ENCODE results near the gene LAGE3. TPM values are rescaled to one million over a fixed set of nuclear protein-coding genes. Genes with fewer than 3 reads are reported as not detected.

LAGE3 gene
- total and polyA plus RNA-seq, 2 of the 13 experiments (the other 11 are each of a cell fraction or from before 2014, with no cell fraction given), result 7.6 to 12.7 TPM

- Histone ChIP-seq H3K9me3 (ENCODE audit: low read length) (no peaks in the 10 kb centered on the region), H2AFZ (ENCODE audit: low read length) (no peak overlapping the region), H4K20me1 (ENCODE audit: insufficient read depth, low read length) (no peaks in the 10 kb centered on the region), H3K36me3 (replicated peaks in 1 of 2; ENCODE audit: control insufficient read depth in 1 of 2, insufficient read depth in 2 of 2, low read length in 2 of 2) (peaks cover 0 to 2% of the 10 kb centered on the region in 2 experiments; a peak in 2 of 5 replicates), H3K79me2 (ENCODE audit: insufficient read depth, low read length) (peaks cover 2% of the 10 kb centered on the region), H3K4me1 (ENCODE audit: insufficient read depth, low read length) (peaks cover 11% of the 10 kb centered on the region), H3K27ac (ENCODE audit: extremely low read length, insufficient read depth, low read length) (no peak overlapping the region), H3K27me3 (ENCODE audit: control insufficient read depth in 1 of 2, insufficient read depth in 2 of 2, low read length in 2 of 2) (no peaks in the 10 kb centered on the region), H3K9ac (ENCODE audit: insufficient read depth, low read depth, low read length) (peak overlapping the region; percentile 78), H3K4me3 (replicated peaks in 1 of 3; ENCODE audit: insufficient read depth in 1 of 3, low read depth in 2 of 3, low read length in 3 of 3) (peak overlapping the region; percentile 40 to 75 (median 65)), H3K4me2 (ENCODE audit: low read depth, low read length) (peak overlapping the region; percentile 71)
- FAIRE-seq, result no peak
- in situ Hi-C loops (cut with HindIII; ENCODE audit: extremely low pct_ligation_motif_present, low pct_unique_long_range_greater_than_20kb) (no loop called here), intact Hi-C loops (cut with micrococcal nuclease; ENCODE audit: unreplicated experiment) (no loop called here)
- ChIA-PET POLR2A (interaction anchor here (1.3 to 1.6 kb wide), 3 partner anchors 17 to 82 kb away, joined by 3 to 6 read pairs (median 4); partner anchors contain the start of genes ATP6AP1 and SLC10A3), CTCF (ENCODE audit: low intra/inter-chr PET ratio, low total read pairs) (no interaction called here)
- TF ChIP-seq ZNF383 (CRISPR knock-in tag; IDR thresholded peaks at IDR 0.05; ENCODE audit: borderline replicate concordance) (no peak), BCL6 (CRISPR knock-in tag; IDR thresholded peaks at IDR 0.05) (no peak), ZC3H13 (CRISPR knock-in tag; IDR thresholded peaks at IDR 0.05) (0 out of 2 replicates have a peak, but pooled peaks have one; percentile 45)
- ATAC-seq, result peak; percentile 24
- no peak for DNase-seq (ENCODE audit: low spot score)
- BruUV-seq (replicated peaks), result no TSS peak
- WGBS (ENCODE audit: low lambda C conversion rate), result 0% methylated on average over 1 of the region's 13 CpGs
These were observed 34.3 kb downstream of the LAGE3 start for GRCh38 chrX:154444755-154445246.

- peaks cover 11% of the 10 kb centered on the region for H3K4me1 ChIP-seq (ENCODE audit: insufficient read depth, low read length)
- BruUV-seq (replicated peaks), result no TSS peak
- ATAC-seq (peak; percentile 84), DNase-seq (ENCODE audit: low spot score) (no peak), FAIRE-seq (no peak)
- CTCF ChIA-PET (ENCODE audit: low intra/inter-chr PET ratio, low total read pairs), result no interaction called here
- H3K79me2 ChIP-seq (ENCODE audit: insufficient read depth, low read length), result peaks cover 2% of the 10 kb centered on the region
- H3K9me3 ChIP-seq (ENCODE audit: low read length), result no peaks in the 10 kb centered on the region
- H3K9ac ChIP-seq (ENCODE audit: insufficient read depth, low read depth, low read length), result peak within 1 kb of the TSS; percentile 78
- H3K4me3 ChIP-seq (replicated peaks in 1 of 3; ENCODE audit: insufficient read depth in 1 of 3, low read depth in 2 of 3, low read length in 3 of 3), result peak within 1 kb of the TSS; percentile 40 to 75 (median 65)
- peak within 1 kb of the TSS; percentile 71 for H3K4me2 ChIP-seq (ENCODE audit: low read depth, low read length)
- WGBS (ENCODE audit: low lambda C conversion rate), result no CpG with 5 or more reads among the region's 94 CpGs
- no peak within 1 kb of the TSS for H3K27ac ChIP-seq (ENCODE audit: extremely low read length, insufficient read depth, low read length)
- in situ Hi-C loops (cut with HindIII; ENCODE audit: extremely low pct_ligation_motif_present, low pct_unique_long_range_greater_than_20kb) (no loop called here), intact Hi-C loops (cut with micrococcal nuclease; ENCODE audit: unreplicated experiment) (no loop called here)
- POLR2A ChIA-PET, result interaction anchor here (0.6 to 1.6 kb wide), 3 partner anchors 16 to 80 kb away, joined by 4 to 6 read pairs (median 4); partner anchors contain the start of genes ATP6AP1 and SLC10A3
- peaks cover 0 to 2% of the 10 kb centered on the region in 2 experiments; a peak in 2 of 5 replicates for H3K36me3 ChIP-seq (replicated peaks in 1 of 2; ENCODE audit: control insufficient read depth in 1 of 2, insufficient read depth in 2 of 2, low read length in 2 of 2)
- no peaks in the 10 kb centered on the region for H4K20me1 ChIP-seq (ENCODE audit: insufficient read depth, low read length)
- no peak within 1 kb of the TSS for H2AFZ ChIP-seq (ENCODE audit: low read length)
- no peaks in the 10 kb centered on the region for H3K27me3 ChIP-seq (ENCODE audit: control insufficient read depth in 1 of 2, insufficient read depth in 2 of 2, low read length in 2 of 2)
- peak; percentile 71 for TF ChIP-seq ZFY (CRISPR knock-in tag; IDR thresholded peaks at IDR 0.05)
- TF ChIP-seq AGO2 (optimal IDR thresholded peaks at IDR 0.05; ENCODE audit: low read depth, low read length), result peak; percentile 6
- peak; percentile 34; the same call in 1 of the 2 replicates for TF ChIP-seq UBTF (CRISPR knock-in tag; IDR thresholded peaks at IDR 0.05)
- TF ChIP-seq ZFX (CRISPR knock-in tag; IDR thresholded peaks at IDR 0.05; ENCODE audit: low read depth), result peak; percentile 63
- no peak for TF ChIP-seq SMARCC2 (IDR thresholded peaks at IDR 0.05)
- TF ChIP-seq ZNF563 (CRISPR knock-in tag; IDR thresholded peaks at IDR 0.05), result 0 out of 2 replicates have a peak, but pooled peaks have one; percentile 40
- no peak for TF ChIP-seq MAZ (IDR thresholded peaks at IDR 0.05; ENCODE audit: borderline replicate concordance, low read depth, low read length)
- 0 out of 2 replicates have a peak, but pooled peaks have one; percentile 26 for TF ChIP-seq MAZ (CRISPR knock-in tag; IDR thresholded peaks at IDR 0.05; ENCODE audit: low read depth)
- TF ChIP-seq ARNT2 (CRISPR knock-in tag; IDR thresholded peaks at IDR 0.05; ENCODE audit: low read depth), result peak; percentile 37; the same call in 1 of the 2 replicates
These were observed 34.9 kb downstream of the LAGE3 start, which contains the start of gene FAM50A for GRCh38 chrX:154443992-154444754. Gene FAM50A, plus strand, starts transcription at chrX:154444141. Its CDS starts 95 bp downstream, at chrX:154444236.
